ENCODE measurements around the gene OR4M1.
"Not testable (repeated sequence)": the region's sequence is repeated elsewhere in the genome, so short reads cannot be mapped to it uniquely, and the experiment has no call there.

Gene OR4M1, protein sequence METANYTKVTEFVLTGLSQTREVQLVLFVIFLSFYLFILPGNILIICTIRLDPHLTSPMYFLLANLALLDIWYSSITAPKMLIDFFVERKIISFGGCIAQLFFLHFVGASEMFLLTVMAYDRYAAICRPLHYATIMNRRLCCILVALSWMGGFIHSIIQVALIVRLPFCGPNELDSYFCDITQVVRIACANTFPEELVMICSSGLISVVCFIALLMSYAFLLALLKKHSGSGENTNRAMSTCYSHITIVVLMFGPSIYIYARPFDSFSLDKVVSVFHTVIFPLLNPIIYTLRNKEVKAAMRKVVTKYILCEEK

DNA sequence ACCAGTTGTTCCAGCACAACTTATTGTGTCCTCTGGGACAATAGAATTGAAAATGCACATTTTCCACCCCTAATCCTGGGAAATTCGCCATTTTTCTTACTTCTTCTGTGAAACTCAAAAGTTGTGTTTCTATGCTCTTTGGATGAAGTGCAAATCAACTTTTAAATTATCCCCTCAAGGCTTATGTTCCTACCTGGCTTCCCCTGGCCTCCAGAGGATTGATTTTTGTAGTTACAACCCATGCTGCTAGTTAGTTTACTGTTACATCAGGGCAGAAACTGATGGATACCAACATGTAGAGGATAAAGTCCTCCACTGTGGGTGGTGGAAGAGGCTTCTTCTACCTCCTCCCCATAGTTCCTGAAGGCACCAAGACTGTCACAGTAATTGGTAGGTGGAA lies at the start of gene OR4M1:
Gene OR4M1 (plus strand): TSS at position 301 of the 400 bp plus-strand sequence. CDS start 6,819 bp downstream, outside the sequence.
- DNase-seq: not testable (repeated sequence)

DNA sequence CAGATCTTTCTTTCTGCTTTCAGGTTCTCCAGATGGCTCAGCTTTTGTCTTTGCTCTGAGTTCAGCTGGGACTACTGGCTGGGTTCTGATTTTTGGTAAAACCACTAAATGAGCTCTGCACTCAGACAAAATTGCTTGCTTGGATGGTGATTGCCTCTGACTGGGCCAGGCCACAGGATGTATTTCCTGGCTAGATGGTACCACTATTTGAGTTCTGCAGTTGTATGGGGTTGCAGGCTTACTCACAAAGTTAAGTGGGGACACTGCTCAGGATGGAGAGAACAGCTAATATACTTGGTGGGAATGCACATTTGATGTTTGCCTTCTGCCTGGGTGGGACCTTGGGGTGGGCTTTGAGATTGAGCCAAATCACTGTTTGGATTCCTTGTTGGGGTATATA lies 43.9 kb upstream of the OR4M1 start:
- DNase-seq: no peak

DNA sequence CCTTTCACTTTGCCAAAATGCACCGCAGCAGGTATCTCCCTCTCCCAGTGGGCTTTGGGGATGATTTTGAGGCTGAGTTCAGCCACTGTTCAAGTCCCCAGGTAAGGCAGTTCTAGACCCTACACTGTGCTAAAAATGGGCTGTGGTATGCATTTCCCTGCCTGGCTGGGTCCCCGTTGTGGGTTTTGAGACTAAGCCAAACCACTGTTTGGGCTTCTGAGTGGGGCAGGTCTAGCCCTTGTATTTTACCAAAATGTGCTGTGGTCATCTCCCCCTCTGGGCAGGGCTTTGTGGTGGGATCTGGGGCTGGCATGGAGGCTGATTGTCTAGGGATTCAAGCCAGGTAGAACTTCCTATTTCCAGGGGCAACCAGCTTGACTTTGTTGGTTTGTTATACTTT lies 43.5 kb upstream of the OR4M1 start:
- DNase-seq: no peak

DNA sequence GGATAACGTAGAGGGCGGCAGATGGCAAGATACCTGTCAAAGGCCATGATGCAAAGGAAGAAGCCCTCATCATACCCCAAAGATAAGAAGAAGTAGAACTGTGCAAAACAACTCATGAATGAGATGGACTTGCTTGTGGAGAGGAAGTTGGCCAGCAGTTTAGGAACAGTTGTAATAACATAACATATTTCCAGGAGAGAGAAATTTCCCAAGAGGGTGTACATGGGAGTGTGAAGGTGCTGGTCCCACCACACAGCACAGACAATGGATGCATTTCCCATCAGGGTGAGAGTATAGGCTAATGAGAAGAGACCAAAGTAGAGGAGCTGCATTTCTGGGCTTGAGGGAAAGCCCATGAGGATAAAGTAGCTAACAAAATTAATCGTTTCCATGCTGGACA lies 39.4 kb upstream of the OR4M1 start:
- not testable (repeated sequence) for DNase-seq

DNA sequence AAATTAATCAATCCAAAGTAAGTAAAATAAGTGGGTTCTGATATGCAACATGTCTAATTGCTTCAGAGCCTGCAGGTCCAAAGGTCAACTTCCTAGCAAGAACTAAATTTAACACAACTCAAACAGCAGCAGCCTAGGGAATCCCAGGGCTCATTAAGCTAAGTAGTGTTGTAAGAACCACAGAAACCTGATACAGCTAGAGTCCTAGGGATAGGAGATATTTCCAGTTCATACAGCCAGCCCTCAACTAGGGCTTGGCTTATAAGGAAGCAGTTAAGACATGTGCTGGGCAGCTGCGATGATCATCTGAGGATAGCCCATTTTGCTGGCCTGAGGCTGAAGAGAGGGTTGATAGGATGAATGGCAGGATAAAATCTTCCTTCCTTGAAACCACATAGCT lies 30.0 kb upstream of the OR4M1 start, which contains the start of gene OR4Q3:
Gene OR4Q3 (plus strand): TSS at position 316 of the 400 bp plus-strand sequence.
- DNase-seq: no peak

DNA sequence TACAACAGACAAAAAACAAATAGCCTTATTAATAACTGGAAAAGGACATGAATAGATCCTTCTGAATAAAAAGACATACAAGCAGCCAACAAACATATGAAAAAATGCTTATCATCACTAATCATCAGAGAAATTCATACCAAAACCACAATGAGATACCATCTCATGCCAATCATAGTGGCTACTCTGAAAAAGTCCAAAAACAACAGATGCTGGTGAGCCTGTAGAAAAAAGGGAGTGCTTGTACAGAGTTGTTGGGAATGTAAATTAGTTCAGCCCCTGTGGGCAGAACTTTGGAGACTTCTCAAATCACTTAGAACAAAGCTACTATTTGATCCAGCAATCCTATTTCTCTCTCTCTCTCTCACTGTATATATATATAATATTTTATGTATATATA lies 21.0 kb upstream of the OR4M1 start:
- not testable (repeated sequence) for DNase-seq

DNA sequence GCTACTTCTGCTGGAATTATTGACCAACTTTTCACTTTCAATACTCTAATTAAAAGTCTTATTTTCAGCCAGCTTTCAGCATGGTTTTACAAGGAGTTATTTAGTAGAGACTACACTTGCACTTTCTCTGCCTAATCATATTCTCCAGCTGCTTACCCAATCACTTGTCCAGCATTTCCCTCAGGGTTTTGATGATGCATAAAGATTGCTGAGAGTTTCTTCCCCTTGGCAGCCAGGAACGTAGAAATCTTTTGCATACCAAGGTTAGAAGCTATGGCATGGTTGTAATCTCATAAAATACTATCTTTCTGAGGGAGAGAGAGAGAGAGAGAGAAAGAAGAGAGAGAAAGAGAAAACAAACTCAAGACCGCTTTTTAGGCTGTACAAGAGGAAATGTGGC lies 19.1 kb upstream of the OR4M1 start:
- no peak for DNase-seq

DNA sequence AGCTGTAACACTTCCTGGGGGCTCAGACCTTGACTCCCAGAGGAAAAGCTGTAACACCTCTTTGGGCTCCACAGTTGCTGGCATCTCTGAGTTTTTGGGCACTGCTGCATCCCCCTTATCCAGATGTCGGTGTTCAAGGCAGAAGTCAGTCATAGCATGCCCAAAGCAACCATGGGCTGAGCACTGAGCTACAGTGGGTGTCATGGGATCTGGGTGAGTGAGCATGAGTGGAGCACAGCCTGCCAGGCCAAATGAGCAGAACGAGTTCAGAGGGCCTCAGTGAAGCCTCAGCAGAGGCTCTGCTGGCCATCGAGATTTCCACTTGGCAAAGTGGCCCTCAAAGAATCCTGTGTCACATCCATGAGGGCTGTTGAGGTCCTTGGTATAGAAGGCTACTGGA lies 1.8 kb upstream of the OR4M1 start:
- not testable (repeated sequence) for DNase-seq

DNA sequence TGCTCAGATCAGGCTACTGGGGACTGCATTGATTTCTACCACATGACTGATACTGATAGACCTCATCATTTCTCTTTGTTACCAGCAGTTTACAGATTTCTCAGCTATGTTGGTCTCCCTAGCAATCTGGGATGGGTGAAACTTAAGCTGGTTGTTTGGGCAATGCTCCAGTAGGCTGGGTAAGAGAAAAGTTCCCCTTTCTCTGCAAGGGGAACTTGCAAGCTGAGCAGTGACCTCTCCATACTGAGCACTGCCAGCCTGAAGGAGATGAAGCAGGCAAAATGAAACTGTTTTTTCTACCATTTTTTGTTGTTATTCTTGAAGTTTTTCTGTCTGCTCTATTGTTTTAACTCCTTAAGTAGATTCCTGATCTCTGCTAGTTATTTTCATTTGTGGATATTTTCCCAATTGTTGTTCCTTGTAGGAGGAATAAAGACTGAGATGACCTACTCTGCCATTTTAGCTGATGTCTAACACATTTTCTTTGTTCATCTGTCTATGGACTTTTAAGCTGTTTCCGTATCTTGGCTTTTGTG lies 1.3 kb upstream of the OR4M1 start:
- no peak for DNase-seq

DNA sequence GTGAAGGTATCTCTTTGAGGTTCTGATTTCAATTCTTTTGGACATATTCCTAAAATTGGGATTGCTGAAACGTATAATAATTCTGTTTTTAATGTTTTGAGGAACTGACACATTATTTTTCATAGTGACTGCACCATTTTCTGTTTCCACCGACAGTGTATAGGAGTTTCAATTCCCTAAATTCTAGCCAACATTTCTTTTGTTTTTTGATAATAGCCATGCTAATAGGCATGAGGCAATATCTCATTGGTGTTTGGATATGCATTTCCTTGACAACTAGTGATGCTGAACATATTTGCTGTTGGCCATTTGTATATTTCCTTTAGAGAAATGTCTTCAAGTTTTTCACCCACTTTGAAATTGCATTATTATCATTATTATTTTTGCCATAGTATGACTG lies 850 bp upstream of the OR4M1 start:
- DNase-seq: not testable (repeated sequence)

DNA sequence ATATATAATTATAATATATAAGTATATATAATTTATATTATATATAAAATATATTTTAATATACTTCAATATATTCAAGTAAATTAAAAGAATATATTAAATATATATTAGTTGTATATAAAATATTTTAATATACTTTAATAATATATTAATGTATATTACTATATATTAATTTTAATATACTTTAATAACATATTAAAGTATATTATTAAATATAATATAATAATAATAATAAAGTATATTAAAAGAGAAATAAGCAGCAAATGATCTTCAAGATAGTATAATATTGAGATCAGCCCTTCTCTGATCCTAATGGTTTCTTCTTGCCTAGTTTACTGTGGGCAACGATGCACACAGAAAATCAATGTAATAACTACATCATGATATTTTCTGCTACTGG lies 2.3 kb downstream of the OR4M1 start:
- no peak for DNase-seq

DNA sequence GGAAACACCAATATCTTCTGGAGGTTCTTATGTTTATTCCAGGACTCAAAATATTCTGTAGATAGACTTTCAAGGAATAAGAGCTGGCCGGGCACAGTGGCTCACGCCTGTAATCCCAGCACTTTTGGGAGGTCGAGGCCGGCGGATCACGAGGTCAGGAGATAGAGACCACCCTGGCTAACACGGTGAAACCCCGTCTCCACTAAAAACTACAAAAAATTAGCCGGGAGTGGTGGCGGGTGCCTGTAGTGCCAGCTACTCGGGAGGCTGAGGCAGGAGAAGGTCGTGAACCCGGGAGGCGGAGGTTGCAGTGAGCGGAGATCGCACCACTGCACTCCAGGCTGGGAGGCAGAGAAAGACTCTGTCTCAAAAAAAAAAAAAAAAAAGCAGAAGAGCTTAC lies 12.5 kb downstream of the OR4M1 start:
- DNase-seq: not testable (repeated sequence)

DNA sequence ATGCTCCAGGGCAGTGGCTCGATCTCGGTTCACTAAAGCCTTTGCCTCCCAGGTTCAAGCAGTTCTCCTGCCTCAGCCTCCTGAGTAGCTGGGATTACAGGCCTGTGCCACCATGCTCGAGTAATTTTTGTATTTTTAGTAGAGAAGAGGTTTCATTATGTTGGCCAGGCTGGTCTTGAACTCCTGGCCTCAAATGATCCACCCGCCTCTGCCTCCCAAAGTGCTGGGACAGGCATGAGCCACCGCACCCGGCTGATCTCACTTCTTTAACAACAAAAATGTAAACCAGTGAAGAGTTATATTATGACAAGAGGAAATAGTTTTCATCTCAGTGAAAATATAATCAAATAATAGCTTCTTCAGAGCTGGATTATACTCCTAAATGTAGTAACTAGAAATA lies 14.0 kb downstream of the OR4M1 start:
- DNase-seq: not testable (repeated sequence)

DNA sequence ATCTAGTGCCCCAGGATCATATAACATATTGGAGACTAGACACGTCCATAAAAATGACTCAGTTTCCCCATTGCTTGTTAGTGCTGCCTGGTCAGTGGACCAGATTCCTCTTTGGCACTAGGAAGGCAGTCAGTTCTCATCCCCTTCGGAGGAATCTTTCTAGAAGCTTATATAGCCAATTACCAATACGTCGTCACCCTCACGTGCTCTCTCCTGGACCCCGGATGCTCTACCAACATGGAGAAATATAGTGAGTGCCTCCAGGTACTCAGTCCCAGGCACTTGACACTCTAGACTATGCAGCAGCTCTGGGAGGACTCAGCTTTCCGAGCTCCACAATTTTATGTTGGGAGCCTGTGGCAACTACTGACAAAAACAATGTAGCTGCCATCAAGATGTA lies 14.8 kb downstream of the OR4M1 start:
- not testable (repeated sequence) for DNase-seq

DNA sequence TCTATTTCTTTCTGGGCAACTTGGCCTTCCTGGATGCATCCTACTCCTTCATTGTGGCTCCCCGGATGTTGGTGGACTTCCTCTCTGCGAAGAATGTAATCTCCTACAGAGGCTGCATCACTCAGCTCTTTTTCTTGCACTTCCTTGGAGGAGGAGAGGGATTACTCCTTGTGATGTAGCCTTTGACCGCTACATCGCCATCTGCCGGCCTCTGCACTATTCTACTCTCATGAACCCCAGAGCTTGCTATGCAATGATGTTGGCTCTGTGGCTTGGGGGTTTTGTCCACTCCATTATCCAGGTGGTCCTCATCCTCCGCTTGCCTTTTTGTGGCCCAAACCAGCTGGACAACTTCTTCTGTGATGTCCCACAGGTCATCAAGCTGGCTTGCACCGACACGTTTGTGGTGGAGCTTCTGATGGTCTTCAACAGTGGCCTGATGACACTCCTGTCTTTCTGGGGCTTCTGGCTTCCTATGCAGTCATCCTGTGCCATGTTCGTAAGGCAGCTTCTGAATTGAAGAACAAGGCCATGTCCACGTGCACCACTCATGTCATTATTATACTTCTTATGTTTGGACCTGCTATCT lies 23.3 kb downstream of the OR4M1 start:
- DNase-seq: not testable (repeated sequence)

DNA sequence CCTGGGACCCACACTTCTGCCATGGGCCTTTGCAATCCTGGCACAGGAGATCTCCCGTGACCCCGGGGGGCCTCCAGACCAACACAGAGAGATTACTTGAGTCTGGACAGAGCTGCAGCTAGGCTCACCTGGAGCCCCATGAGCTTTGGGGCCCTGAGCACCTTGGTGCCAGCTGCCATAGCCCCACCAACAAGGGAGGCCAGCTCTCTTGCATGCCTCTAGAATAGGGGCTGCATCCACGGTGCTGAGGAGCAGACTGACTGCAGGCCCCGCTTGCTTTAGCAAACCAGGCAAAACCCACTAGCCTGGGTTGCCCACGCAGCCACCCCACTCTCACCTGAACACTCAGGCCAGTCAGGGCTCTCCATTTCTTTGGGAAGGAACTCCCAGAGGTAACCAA lies 26.6 kb downstream of the OR4M1 start:
- no peak for DNase-seq

DNA sequence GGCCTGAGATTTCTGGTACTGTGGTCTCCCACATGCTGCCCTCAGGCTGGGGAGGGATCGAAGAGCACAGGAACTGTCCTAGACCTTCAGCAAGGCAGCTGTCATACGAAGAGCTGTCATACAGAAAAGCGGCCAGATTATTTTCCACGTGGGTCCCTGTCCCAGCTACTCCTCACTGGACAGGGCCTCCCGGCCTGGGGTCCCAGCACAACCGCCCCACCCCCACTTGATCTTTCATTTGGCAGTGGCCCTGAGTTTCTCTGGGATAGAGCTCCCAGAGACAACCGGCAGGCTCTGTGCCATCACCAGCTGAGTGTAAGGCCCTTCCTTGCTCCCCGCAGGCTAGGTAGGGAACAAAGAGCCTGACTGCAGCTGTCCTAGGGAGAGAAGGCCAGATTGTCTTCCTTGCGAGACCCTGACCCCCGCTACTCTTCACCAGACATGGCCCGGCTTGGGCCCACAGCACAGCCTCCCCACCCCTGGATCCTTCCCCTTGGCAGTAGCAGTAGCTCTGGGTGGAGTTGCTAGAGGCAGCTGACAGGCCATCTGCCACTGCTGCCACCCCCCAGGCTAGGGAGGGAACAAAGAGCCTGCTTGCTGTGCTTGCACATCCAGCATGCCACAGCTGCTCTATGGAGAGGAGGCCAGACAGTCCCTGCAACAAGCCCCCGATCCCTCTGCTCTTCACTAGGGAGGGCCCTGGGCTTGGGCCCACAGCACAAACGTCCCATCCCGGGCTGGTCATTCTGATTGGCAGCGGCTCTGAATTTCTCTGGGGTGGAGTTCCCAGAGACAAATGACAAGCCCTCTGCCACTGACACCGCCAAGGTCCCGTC lies 27.2 kb downstream of the OR4M1 start:
- DNase-seq: no peak

DNA sequence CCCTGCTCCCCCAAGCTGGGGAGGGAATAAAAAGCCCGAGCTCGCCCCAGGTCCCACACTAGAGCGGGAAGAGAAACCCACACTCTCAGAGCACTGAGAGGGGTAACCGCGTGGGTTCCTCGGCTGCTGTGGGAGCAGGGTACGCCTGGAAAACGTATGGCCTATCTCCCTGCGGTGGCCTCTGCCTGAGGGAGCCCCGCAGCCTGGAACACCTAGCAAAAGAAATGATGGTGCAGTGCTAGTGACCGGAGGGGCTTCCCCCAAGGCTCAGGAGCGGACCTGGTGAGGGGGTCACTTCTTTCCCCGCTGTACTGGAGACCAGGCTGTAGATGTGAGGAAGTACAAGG lies 27.8 kb downstream of the OR4M1 start:
- DNase-seq: no peak

DNA sequence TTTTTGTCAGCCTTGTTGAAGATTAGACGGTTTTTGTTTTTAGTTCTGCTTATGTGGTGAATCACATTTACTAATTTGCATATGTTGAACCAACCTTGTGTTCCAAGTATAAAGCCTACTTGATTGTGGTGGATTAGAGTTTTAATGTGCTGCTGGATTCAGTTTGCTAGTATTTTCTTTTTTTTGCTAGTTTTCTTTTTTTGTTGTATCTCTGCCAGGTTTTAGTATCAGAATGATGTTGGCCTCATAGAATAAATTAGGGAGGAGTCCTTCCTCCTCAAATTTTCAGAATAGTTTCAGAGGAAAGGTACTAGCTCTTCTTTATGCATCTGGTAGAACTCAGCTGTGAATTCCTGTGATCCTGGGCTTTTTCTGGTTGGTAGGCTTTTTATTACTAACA lies 30.2 kb downstream of the OR4M1 start, which contains the start of gene OR4N2:
Gene OR4N2 (plus strand): TSS at position 301 of the 400 bp plus-strand sequence. CDS start 23,679 bp downstream, outside the sequence.
- not testable (repeated sequence) for DNase-seq

DNA sequence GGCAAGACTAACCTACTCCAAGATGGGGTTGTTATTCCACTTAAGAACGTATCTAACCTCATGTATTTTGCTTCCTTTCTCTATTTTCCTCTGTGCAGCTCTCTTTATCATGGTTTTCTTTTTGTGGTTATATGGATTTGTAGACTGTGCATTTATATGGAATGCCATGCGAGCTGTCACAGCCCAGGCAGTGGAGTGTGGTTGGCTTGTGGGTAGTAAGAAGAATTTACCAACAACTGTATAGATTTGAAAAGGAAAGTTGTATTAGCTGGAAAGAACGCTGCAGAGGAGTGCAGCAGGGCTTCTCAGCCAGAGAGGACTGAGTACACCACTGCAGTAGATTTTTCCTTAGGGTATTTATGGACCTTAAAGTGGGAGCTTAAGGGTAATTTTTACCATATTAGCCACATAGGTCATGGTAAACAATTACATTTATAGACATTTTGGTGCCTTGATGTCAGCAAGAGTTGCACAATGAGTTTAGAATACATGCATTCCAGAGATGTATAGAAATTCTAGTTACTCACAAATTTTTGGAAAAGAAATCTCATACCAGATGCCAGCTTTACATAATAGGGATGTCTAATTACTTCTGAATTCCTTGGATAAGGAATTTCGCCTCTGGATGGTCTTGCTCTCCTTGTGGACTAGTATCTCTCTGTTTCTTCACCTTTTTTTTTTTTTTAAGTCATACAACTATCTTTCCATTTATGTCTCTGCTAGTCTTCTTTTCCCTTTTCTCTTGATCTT lies 40.0 kb downstream of the OR4M1 start:
- not testable (repeated sequence) for DNase-seq

DNA sequence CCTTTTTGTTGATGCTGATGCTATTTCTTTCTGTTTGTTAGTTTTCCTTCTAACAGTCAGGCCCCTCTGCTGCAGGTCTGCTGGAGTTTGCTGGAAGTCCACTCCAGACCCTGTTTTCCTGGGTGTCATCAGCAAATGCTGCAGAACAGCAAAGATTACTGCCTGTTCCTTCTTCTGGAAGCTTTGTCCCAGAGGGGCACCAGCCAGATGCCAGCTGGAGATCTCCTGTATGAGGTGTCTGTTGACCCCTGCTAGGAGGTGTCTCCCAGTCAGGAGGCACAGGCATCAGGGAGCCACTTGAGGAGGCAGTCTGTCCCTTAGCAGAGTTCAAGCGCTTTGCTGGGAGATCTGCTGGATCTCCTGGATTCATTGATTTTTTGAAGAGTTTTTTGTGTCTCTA lies 46.6 kb downstream of the OR4M1 start:
- not testable (repeated sequence) for DNase-seq

DNA sequence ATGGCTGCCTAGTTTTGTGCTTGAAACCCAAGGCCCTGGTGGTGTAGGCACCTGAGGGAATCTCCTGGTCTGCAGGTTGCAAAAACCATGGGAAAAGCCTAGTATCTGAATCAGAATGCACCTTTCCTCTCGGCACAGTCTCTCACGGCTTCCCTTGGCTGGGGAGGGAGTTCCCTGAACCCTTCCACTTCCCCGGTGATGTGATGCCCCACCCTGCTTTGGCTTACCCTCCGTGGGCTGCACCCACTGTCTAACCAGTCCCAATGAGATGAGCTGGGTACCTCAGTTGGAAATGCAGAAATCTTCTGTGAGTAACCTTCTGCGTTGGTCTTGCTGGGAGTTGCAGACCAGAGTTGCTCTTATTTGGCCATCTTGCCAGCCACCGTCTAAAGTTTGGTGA lies 47.7 kb downstream of the OR4M1 start:
- not testable (repeated sequence) for DNase-seq

DNA sequence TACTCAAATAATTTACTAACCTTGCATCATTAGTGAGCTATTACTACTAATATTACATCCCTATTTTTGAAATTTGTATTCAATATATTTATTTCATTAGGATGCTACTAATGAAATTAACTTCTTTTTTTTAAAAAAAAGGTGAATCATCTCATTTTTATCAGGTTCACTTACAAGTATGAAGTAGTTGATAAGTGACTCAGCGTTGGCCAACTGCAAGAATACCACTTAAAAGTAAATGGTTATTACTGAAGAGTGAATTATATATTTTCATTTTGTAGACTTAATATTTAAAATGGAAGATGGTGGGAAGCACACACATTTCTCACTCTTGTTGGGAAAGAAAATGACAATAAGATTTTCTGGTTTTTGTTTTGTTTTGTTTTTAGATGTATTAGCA lies 49.9 kb downstream of the OR4M1 start:
- no peak for DNase-seq

Measured in activated gamma-delta T cell treated with Interleukin-2 at 50 U/mL for 16 hours (primary cell).